ENCODE data around the gene CAMK2A. TPM values are rescaled to one million over a fixed set of nuclear protein-coding genes. Genes with fewer than 3 reads are reported as not detected.

Gene CAMK2A
- polyA plus RNA-seq, 1 experiment, result 0.11 TPM

GRCh38 chr5:150329881-150330876, 40.6 kb upstream of the CAMK2A start:
- POLR2A ChIA-PET, result no interaction called here
- no peak for TF ChIP-seq CTCF (IDR thresholded peaks at IDR 0.05; ENCODE audit: insufficient read depth, low read depth, low read length)
- no peak for DNase-seq (ENCODE audit: low read depth)
- H3K4me3 ChIP-seq (ENCODE audit: low read depth, low read length), result no peak overlapping the region
- CTCF ChIA-PET, result interaction anchor here (0.7 to 2.0 kb wide), 3 partner anchors 10 to 21 kb away, joined by 3 to 11 read pairs (median 4); no protein-coding TSS in a partner anchor
- H3K27me3 ChIP-seq (ENCODE audit: control insufficient read depth, insufficient read depth, low read length), result no peaks in the 10 kb centered on the region
- no peaks in the 10 kb centered on the region for H3K36me3 ChIP-seq (ENCODE audit: control insufficient read depth, insufficient read depth, low read length)

GRCh38 chr5:150329038-150329437, 39.5 kb upstream of the CAMK2A start:
- no peak overlapping the region for H3K4me3 ChIP-seq (ENCODE audit: low read depth, low read length)
- TF ChIP-seq CTCF (IDR thresholded peaks at IDR 0.05; ENCODE audit: insufficient read depth, low read depth, low read length), result no peak
- no peaks in the 10 kb centered on the region for H3K27me3 ChIP-seq (ENCODE audit: control insufficient read depth, insufficient read depth, low read length)
- CTCF ChIA-PET, result interaction anchor here (2.0 kb wide), 1 partner anchor 11 kb away, joined by 11 read pairs; no protein-coding TSS in a partner anchor
- DNase-seq (ENCODE audit: low read depth), result no peak
- POLR2A ChIA-PET, result no interaction called here
- no peaks in the 10 kb centered on the region for H3K36me3 ChIP-seq (ENCODE audit: control insufficient read depth, insufficient read depth, low read length)

- no peak for TF ChIP-seq CTCF (IDR thresholded peaks at IDR 0.05; ENCODE audit: insufficient read depth, low read depth, low read length)
- DNase-seq (ENCODE audit: low read depth), result no peak
- no peak overlapping the region for H3K4me3 ChIP-seq (ENCODE audit: low read depth, low read length)
- ChIA-PET CTCF (no interaction called here), POLR2A (no interaction called here)
- no peaks in the 10 kb centered on the region for H3K36me3 ChIP-seq (ENCODE audit: control insufficient read depth, insufficient read depth, low read length)
- H3K27me3 ChIP-seq (ENCODE audit: control insufficient read depth, insufficient read depth, low read length), result no peaks in the 10 kb centered on the region
Observed at GRCh38 chr5:150328515-150328914, 38.9 kb upstream of the CAMK2A start.

- no peaks in the 10 kb centered on the region for H3K27me3 ChIP-seq (ENCODE audit: control insufficient read depth, insufficient read depth, low read length)
- H3K36me3 ChIP-seq (ENCODE audit: control insufficient read depth, insufficient read depth, low read length), result no peaks in the 10 kb centered on the region
- no peak overlapping the region for H3K4me3 ChIP-seq (ENCODE audit: low read depth, low read length)
- ChIA-PET POLR2A (no interaction called here), CTCF (no interaction called here)
- no peak for DNase-seq (ENCODE audit: low read depth)
- no peak for TF ChIP-seq CTCF (IDR thresholded peaks at IDR 0.05; ENCODE audit: insufficient read depth, low read depth, low read length)
Observed at GRCh38 chr5:150327139-150327538, 37.6 kb upstream of the CAMK2A start.

GRCh38 chr5:150326707-150327106, 37.1 kb upstream of the CAMK2A start:
- no peak for DNase-seq (ENCODE audit: low read depth)
- POLR2A ChIA-PET, result no interaction called here
- TF ChIP-seq CTCF (IDR thresholded peaks at IDR 0.05; ENCODE audit: insufficient read depth, low read depth, low read length), result no peak
- H3K36me3 ChIP-seq (ENCODE audit: control insufficient read depth, insufficient read depth, low read length), result no peaks in the 10 kb centered on the region
- no peaks in the 10 kb centered on the region for H3K27me3 ChIP-seq (ENCODE audit: control insufficient read depth, insufficient read depth, low read length)
- CTCF ChIA-PET, result no interaction called here
- no peak overlapping the region for H3K4me3 ChIP-seq (ENCODE audit: low read depth, low read length)

Measured in BJ (cell line).